ENCODE data around the gene TMEM163. TPM values are rescaled to one million over a fixed set of nuclear protein-coding genes. Genes with fewer than 3 reads are reported as not detected.

TMEM163 gene
- total and polyA plus RNA-seq, 2 of the 13 experiments (the other 11 are each of a cell fraction or from before 2014, with no cell fraction given), result 0.05 TPM; not detected in 1

- 8% methylated on average over 4 of the region's 5 CpGs for WGBS (ENCODE audit: low lambda C conversion rate)
- H3K4me2 ChIP-seq (ENCODE audit: low read depth, low read length), result no peak overlapping the region
- FAIRE-seq (no peak), DNase-seq (ENCODE audit: low spot score) (no peak), ATAC-seq (no peak)
- POLR2A ChIA-PET, result no interaction called here
- no peaks in the 10 kb centered on the region for H3K4me1 ChIP-seq (ENCODE audit: insufficient read depth, low read length)
- CTCF ChIA-PET (ENCODE audit: low intra/inter-chr PET ratio, low total read pairs), result no interaction called here
- no peak overlapping the region for H2AFZ ChIP-seq (ENCODE audit: low read length)
- no peak overlapping the region for H3K4me3 ChIP-seq (replicated peaks in 1 of 3; ENCODE audit: insufficient read depth in 1 of 3, low read depth in 2 of 3, low read length in 3 of 3)
- in situ Hi-C loops (cut with HindIII; ENCODE audit: extremely low pct_ligation_motif_present, low pct_unique_long_range_greater_than_20kb) (no loop called here), intact Hi-C loops (cut with micrococcal nuclease; ENCODE audit: unreplicated experiment) (no loop called here)
- BruUV-seq (replicated peaks), result no TSS peak
- H3K27me3 ChIP-seq (ENCODE audit: control insufficient read depth in 1 of 2, insufficient read depth in 2 of 2, low read length in 2 of 2), result peaks cover 4 to 33% of the 10 kb centered on the region in 2 experiments; a peak in 2 of 5 replicates
- no peaks in the 10 kb centered on the region for H3K36me3 ChIP-seq (replicated peaks in 1 of 2; ENCODE audit: control insufficient read depth in 1 of 2, insufficient read depth in 2 of 2, low read length in 2 of 2)
- H4K20me1 ChIP-seq (ENCODE audit: insufficient read depth, low read length), result no peaks in the 10 kb centered on the region
- no peak overlapping the region for H3K27ac ChIP-seq (ENCODE audit: extremely low read length, insufficient read depth, low read length)
- no peaks in the 10 kb centered on the region for H3K9me3 ChIP-seq (ENCODE audit: low read length)
- no peak overlapping the region for H3K9ac ChIP-seq (ENCODE audit: insufficient read depth, low read depth, low read length)
- no peaks in the 10 kb centered on the region for H3K79me2 ChIP-seq (ENCODE audit: insufficient read depth, low read length)
- TF ChIP-seq ZNF382 (CRISPR knock-in tag; IDR thresholded peaks at IDR 0.05; ENCODE audit: borderline replicate concordance), result no peak
- no peak for TF ChIP-seq NFE2 (CRISPR knock-in tag; IDR thresholded peaks at IDR 0.05)
- no peak for TF ChIP-seq ZNF75D (CRISPR knock-in tag; IDR thresholded peaks at IDR 0.05; ENCODE audit: borderline replicate concordance)
- TF ChIP-seq UBTF (CRISPR knock-in tag; IDR thresholded peaks at IDR 0.05), result no peak
- TF ChIP-seq ZNF383 (CRISPR knock-in tag; IDR thresholded peaks at IDR 0.05; ENCODE audit: borderline replicate concordance), result no peak
- no peak for TF ChIP-seq ZNF589 (CRISPR knock-in tag; conservative IDR thresholded peaks at IDR 0.05)
- TF ChIP-seq, protein P1, sequence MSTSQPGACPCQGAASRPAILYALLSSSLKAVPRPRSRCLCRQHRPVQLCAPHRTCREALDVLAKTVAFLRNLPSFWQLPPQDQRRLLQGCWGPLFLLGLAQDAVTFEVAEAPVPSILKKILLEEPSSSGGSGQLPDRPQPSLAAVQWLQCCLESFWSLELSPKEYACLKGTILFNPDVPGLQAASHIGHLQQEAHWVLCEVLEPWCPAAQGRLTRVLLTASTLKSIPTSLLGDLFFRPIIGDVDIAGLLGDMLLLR (CRISPR knock-in tag; IDR thresholded peaks at IDR 0.05), result no peak
- TF ChIP-seq ZKSCAN8 (CRISPR knock-in tag; IDR thresholded peaks at IDR 0.05; ENCODE audit: borderline replicate concordance), result no peak
- no peak for TF ChIP-seq ARNT (IDR thresholded peaks at IDR 0.05)
- TF ChIP-seq, protein P2, sequence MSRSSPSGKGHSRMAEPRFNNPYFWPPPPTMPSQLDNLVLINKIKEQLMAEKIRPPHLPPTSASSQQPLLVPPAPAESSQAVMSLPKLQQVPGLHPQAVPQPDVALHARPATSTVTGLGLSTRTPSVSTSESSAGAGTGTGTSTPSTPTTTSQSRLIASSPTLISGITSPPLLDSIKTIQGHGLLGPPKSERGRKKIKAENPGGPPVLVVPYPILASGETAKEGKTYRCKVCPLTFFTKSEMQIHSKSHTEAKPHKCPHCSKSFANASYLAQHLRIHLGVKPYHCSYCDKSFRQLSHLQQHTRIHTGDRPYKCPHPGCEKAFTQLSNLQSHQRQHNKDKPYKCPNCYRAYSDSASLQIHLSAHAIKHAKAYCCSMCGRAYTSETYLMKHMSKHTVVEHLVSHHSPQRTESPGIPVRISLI (CRISPR knock-in tag; IDR thresholded peaks at IDR 0.05; ENCODE audit: borderline replicate concordance), result no peak
- no peak for TF ChIP-seq TCF7L2 (IDR thresholded peaks at IDR 0.05; ENCODE audit: low read depth, low read length)
- TF ChIP-seq SIN3B (IDR thresholded peaks at IDR 0.05; ENCODE audit: low read length), result no peak
- no peak for TF ChIP-seq KLF11 (CRISPR knock-in tag; IDR thresholded peaks at IDR 0.05)
- TF ChIP-seq, protein P3, sequence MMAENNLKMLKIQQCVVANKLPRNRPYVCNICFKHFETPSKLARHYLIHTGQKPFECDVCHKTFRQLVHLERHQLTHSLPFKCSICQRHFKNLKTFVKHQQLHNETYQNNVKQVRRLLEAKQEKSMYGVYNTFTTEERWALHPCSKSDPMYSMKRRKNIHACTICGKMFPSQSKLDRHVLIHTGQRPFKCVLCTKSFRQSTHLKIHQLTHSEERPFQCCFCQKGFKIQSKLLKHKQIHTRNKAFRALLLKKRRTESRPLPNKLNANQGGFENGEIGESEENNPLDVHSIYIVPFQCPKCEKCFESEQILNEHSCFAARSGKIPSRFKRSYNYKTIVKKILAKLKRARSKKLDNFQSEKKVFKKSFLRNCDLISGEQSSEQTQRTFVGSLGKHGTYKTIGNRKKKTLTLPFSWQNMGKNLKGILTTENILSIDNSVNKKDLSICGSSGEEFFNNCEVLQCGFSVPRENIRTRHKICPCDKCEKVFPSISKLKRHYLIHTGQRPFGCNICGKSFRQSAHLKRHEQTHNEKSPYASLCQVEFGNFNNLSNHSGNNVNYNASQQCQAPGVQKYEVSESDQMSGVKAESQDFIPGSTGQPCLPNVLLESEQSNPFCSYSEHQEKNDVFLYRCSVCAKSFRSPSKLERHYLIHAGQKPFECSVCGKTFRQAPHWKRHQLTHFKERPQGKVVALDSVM (CRISPR knock-in tag; IDR thresholded peaks at IDR 0.05), result no peak
- no peak for TF ChIP-seq ZNF691 (CRISPR knock-in tag; IDR thresholded peaks at IDR 0.05; ENCODE audit: borderline replicate concordance, low read depth)
- no peak for TF ChIP-seq MAFK (conservative IDR thresholded peaks at IDR 0.05 in 1 of 2, IDR thresholded peaks at IDR 0.05 in 1 of 2; ENCODE audit: low read length in 2 of 2)
- no peak for TF ChIP-seq ARID2 (CRISPR knock-in tag; IDR thresholded peaks at IDR 0.05; ENCODE audit: borderline replicate concordance)
Observed at GRCh38 chr2:134539981-134540380, 178.8 kb downstream of the TMEM163 start.

Data from HepG2 (cell line).